Liver (tissue), 3 donors: Measurements from ENCODE around the gene MBOAT1.

Experiments used
- ATF3 ChIP-seq: IDR thresholded peaks from 2 replicates; pipeline ENCODE4 v1.6.1; 2016; ENCODE audit warnings: antibody characterized with exemption
- CTCF ChIP-seq: fragments of 150-350 bp; IDR thresholded peaks from 2 replicates; pipeline ENCODE4 v1.5.1; 2017; ENCODE audit warnings: improper control_type of control experiment, low read depth, low read length; ENCODE audit not compliant: missing input control
- FOXA1 ChIP-seq: IDR thresholded peaks from 2 replicates; pipeline ENCODE4 v1.6.1; 2016; ENCODE audit warnings: antibody characterized with exemption
- NR2F2 ChIP-seq: IDR thresholded peaks from 2 replicates; pipeline ENCODE4 v1.6.1; 2016; ENCODE audit warnings: antibody characterized with exemption
- RAD21 ChIP-seq, 2 donors: IDR thresholded peaks; 2 replicates each; pipeline ENCODE4 v1.6.1; 2016; ENCODE audit warnings: antibody characterized with exemption in 2 of 2, mild to moderate bottlenecking in 2 of 2
- REST ChIP-seq: IDR thresholded peaks from 2 replicates; pipeline ENCODE4 v1.6.1; 2016; ENCODE audit warnings: antibody characterized with exemption, mild to moderate bottlenecking
- TAF1 ChIP-seq: conservative IDR thresholded peaks from 2 replicates; pipeline ENCODE4 v1.6.1; 2016; ENCODE audit warnings: antibody characterized with exemption, mild to moderate bottlenecking
- YY1 ChIP-seq: IDR thresholded peaks from 2 replicates; pipeline ENCODE4 v1.6.1; 2016; ENCODE audit warnings: antibody characterized with exemption, mild to moderate bottlenecking
- donor health status: healthy.
- donor health status: healthy.

GRCh38 chr6:20096536-20096935 is 115.7 kb downstream of the MBOAT1 start:
- TF ChIP-seq CTCF (no peak), FOXA1 (no peak), RAD21 (IDR thresholded peaks at IDR 0.05) (no peak), ATF3 (no peak), YY1 (no peak), NR2F2 (no peak), TAF1 (no peak), REST (no peak)
